ENCODE data around the gene ALPK3.

DNA sequence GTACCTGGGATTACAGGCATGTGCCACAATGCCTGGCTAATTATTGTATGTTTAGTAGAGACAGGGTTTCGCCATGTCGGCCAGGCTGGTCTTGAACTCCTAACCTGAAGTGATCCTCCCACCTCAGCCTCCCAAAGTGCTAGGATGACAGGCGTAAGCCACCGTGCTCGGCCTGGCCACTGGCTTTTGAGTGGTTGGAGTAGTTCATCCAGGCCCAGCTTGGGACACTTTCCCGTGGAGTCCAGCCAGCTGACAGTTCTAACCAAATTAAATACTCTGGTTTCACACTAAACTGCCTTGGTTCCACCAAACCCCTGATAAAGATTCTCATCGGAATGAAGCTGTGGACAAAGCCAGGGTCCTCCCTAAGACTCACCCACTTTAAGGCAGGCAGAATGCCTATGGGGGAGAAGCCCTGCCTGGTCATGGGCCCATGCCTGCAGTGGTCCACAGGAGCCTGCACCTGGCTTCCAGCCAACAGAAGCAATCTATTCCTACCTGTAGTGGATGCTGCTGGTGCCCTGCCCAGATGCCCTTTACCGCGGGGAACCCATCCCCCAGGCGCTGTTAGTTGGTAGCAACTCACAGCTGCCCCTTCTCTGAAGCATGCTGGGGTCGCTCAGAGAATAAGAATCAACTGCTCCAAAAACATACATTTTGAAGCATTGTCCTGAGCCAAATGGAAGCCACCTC lies 62.1 kb downstream of the ALPK3 start:
- TF ChIP-seq, protein P1, sequence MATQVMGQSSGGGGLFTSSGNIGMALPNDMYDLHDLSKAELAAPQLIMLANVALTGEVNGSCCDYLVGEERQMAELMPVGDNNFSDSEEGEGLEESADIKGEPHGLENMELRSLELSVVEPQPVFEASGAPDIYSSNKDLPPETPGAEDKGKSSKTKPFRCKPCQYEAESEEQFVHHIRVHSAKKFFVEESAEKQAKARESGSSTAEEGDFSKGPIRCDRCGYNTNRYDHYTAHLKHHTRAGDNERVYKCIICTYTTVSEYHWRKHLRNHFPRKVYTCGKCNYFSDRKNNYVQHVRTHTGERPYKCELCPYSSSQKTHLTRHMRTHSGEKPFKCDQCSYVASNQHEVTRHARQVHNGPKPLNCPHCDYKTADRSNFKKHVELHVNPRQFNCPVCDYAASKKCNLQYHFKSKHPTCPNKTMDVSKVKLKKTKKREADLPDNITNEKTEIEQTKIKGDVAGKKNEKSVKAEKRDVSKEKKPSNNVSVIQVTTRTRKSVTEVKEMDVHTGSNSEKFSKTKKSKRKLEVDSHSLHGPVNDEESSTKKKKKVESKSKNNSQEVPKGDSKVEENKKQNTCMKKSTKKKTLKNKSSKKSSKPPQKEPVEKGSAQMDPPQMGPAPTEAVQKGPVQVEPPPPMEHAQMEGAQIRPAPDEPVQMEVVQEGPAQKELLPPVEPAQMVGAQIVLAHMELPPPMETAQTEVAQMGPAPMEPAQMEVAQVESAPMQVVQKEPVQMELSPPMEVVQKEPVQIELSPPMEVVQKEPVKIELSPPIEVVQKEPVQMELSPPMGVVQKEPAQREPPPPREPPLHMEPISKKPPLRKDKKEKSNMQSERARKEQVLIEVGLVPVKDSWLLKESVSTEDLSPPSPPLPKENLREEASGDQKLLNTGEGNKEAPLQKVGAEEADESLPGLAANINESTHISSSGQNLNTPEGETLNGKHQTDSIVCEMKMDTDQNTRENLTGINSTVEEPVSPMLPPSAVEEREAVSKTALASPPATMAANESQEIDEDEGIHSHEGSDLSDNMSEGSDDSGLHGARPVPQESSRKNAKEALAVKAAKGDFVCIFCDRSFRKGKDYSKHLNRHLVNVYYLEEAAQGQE (IDR thresholded peaks at IDR 0.05; ENCODE audit: borderline replicate concordance) = no peak
- TF ChIP-seq, protein P2, sequence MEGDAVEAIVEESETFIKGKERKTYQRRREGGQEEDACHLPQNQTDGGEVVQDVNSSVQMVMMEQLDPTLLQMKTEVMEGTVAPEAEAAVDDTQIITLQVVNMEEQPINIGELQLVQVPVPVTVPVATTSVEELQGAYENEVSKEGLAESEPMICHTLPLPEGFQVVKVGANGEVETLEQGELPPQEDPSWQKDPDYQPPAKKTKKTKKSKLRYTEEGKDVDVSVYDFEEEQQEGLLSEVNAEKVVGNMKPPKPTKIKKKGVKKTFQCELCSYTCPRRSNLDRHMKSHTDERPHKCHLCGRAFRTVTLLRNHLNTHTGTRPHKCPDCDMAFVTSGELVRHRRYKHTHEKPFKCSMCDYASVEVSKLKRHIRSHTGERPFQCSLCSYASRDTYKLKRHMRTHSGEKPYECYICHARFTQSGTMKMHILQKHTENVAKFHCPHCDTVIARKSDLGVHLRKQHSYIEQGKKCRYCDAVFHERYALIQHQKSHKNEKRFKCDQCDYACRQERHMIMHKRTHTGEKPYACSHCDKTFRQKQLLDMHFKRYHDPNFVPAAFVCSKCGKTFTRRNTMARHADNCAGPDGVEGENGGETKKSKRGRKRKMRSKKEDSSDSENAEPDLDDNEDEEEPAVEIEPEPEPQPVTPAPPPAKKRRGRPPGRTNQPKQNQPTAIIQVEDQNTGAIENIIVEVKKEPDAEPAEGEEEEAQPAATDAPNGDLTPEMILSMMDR (IDR thresholded peaks at IDR 0.05; ENCODE audit: poor library complexity, severe bottlenecking) = no peak
- no peak for TF ChIP-seq EZH2 (IDR thresholded peaks at IDR 0.05; ENCODE audit: borderline replicate concordance, insufficient read depth, low read length, poor library complexity, severe bottlenecking)
- no peak for TF ChIP-seq TAF1 (IDR thresholded peaks at IDR 0.05; ENCODE audit: low read depth)
- TF ChIP-seq POLR2AphosphoS5 (IDR thresholded peaks at IDR 0.05) = no peak
- no peak for TF ChIP-seq EP300 (conservative IDR thresholded peaks at IDR 0.05; ENCODE audit: poor library complexity, severe bottlenecking)
- no peak for TF ChIP-seq SMC3 (conservative IDR thresholded peaks at IDR 0.05; ENCODE audit: poor library complexity)
- TF ChIP-seq RAD21 (conservative IDR thresholded peaks at IDR 0.05) = no peak
